Uterus (tissue), 4 donors: ENCODE measurements around the gene ERMP1. TPM values are rescaled to one million over a fixed set of nuclear protein-coding genes. Genes with fewer than 3 reads are reported as not detected.

ENCODE experiments used
- DNase-seq, 2 donors: peaks; one replicate each; pipeline ENCODE4 v3.0.0-alpha.2; 2019 to 2020
- H3K27ac ChIP-seq, 2 donors: fragments of 200-600 bp; sonication (generic); 1 replicate in 1 of 2; 2 replicates in 1 of 2; pipeline ENCODE4 v1.5.1; 2016 to 2018
- H3K27me3 ChIP-seq, 2 donors: fragments of 200-600 bp; sonication (generic); one replicate each; pipeline ENCODE4 v1.5.1; 2018 to 2019; ENCODE audit warnings: control low read depth in 1 of 2
- H3K36me3 ChIP-seq, 2 donors: fragments of 200-600 bp; sonication (generic); one replicate each; pipeline ENCODE4 v1.5.1; 2019; ENCODE audit warnings: control low read depth in 1 of 2
- H3K4me1 ChIP-seq, 2 donors: fragments of 200-600 bp; sonication (generic); one replicate each; pipeline ENCODE4 v1.5.1; 2018 to 2019; ENCODE audit warnings: control low read depth in 1 of 2
- H3K4me3 ChIP-seq, 2 donors: fragments of 200-600 bp; sonication (generic); 1 replicate in 1 of 2; 2 replicates in 1 of 2; pipeline ENCODE4 v1.5.1; 2018 to 2019; ENCODE audit warnings: mild to moderate bottlenecking in 1 of 2
- H3K9me3 ChIP-seq, 2 donors: fragments of 200-600 bp; sonication (generic); one replicate each; pipeline ENCODE4 v1.5.1; 2019; ENCODE audit warnings: control low read depth in 1 of 2
- CTCF ChIP-seq, 4 experiments: fragments of 200-600 bp in 2 of 4; fragments of 450-650 bp in 2 of 4; sonication (generic) in 2 of 4; IDR thresholded peaks; one replicate each; pipeline ENCODE4 v1.5.1; 2016 to 2019; ENCODE audit warnings: antibody characterized with exemption in 4 of 4, mild to moderate bottlenecking in 2 of 4, moderate library complexity in 1 of 4
- POLR2A ChIP-seq, 2 donors: fragments of 450-650 bp; IDR thresholded peaks; one replicate each; pipeline ENCODE4 v1.6.1; 2016; ENCODE audit warnings: antibody characterized with exemption in 2 of 2, mild to moderate bottlenecking in 1 of 2, moderate library complexity in 1 of 2
- intact Hi-C: fragments of 100-400 bp; cut with DNase I; formaldehyde crosslinking; loops from one replicate; pipeline ENCODE4 v1.15.1; 2023; ENCODE audit warnings: low total_unique reads
- total RNA-seq, 4 donors: library from RNA; depleted of rRNA in 3 of 4; stranded (reverse); fragments of >200 nt in 3 of 4; gene quantifications; one replicate each; pipeline versions ENCODE4 v1.1.0 to v1.2.4, GENCODE V29; 2014 to 2023
- donor health status: DM: yes; HTN: yes; CAD: no.

ERMP1 gene
- total RNA-seq, 4 donors from 2014 or later = 7.9 to 34.9 (median 11.5) TPM

DNA sequence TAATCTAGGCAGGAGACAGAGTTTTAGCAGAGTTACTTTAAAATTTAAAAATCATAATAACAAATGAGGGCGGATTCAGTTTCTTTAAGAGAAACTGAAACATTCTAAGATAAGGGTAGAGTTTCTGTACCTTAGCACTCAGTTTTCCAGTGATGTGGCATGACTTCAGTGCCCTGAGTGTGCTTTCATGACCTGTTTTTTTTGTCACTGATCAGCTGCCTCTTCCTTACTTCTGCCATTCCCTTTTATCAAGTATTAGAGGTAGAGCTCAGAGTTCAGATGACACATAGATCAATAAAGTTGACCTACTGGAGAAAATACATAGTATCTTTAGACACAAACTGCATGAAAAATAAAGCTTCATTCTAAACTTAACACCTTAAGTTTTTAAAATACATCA is 82.3 kb downstream of the ERMP1 start:
- H3K4me3 ChIP-seq = no peak overlapping the region
- no peaks in the 10 kb centered on the region for H3K36me3 ChIP-seq
- H3K27me3 ChIP-seq = no peaks in the 10 kb centered on the region
- no peak overlapping the region for H3K27ac ChIP-seq
- intact Hi-C loops = no loop called here
- DNase-seq = no peak
- TF ChIP-seq CTCF (IDR thresholded peaks at IDR 0.05) = no peak
- TF ChIP-seq POLR2A (IDR thresholded peaks at IDR 0.05) = no peak
- no peaks in the 10 kb centered on the region for H3K4me1 ChIP-seq
- H3K9me3 ChIP-seq = no peaks in the 10 kb centered on the region

GRCh38 chr9:5749306-5749705 is 83.6 kb downstream of the ERMP1 start:
- intact Hi-C loops = no loop called here
- DNase-seq = no peak

DNA sequence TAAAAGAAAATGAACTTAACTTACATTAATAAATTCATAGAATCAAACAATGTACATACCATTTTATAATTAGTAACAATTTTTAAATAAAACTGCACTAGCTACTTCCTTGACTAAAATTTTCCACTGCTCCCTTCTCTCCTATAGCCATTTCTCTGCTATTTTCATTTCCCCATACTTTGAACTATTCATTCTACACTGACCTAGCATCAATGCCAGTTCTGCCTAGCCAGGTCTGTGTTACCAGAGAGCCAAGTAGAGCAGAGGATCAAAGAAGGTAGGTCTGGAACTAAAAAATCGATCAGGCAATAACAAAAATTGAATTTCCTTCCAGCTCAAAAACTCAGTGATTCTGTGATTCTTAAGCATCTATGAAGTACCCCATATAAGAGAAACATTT is 84.5 kb downstream of the ERMP1 start:
- Histone ChIP-seq H3K9me3 (no peaks in the 10 kb centered on the region), H3K4me1 (no peaks in the 10 kb centered on the region), H3K36me3 (no peaks in the 10 kb centered on the region), H3K27me3 (no peaks in the 10 kb centered on the region), H3K4me3 (no peak overlapping the region), H3K27ac (no peak overlapping the region)
- intact Hi-C loops = no loop called here
- DNase-seq = no peak
- TF ChIP-seq POLR2A (IDR thresholded peaks at IDR 0.05) (no peak), CTCF (IDR thresholded peaks at IDR 0.05) (no peak)

More at GRCh38 chr9:5749306-5749705, 83.6 kb downstream of the ERMP1 start:
- Histone ChIP-seq H3K27ac (no peak overlapping the region), H3K36me3 (no peaks in the 10 kb centered on the region), H3K27me3 (no peaks in the 10 kb centered on the region), H3K4me1 (no peaks in the 10 kb centered on the region), H3K9me3 (no peaks in the 10 kb centered on the region), H3K4me3 (no peak overlapping the region)
- TF ChIP-seq CTCF (IDR thresholded peaks at IDR 0.05) (no peak), POLR2A (IDR thresholded peaks at IDR 0.05) (no peak)

GRCh38 chr9:5743109-5743508 is 89.8 kb downstream of the ERMP1 start:
- intact Hi-C loops = no loop called here
- no peaks in the 10 kb centered on the region for H3K36me3 ChIP-seq
- no peak overlapping the region for H3K4me3 ChIP-seq
- no peak overlapping the region for H3K27ac ChIP-seq
- no peak for DNase-seq
- no peak for TF ChIP-seq POLR2A (IDR thresholded peaks at IDR 0.05)
- TF ChIP-seq CTCF (IDR thresholded peaks at IDR 0.05) = no peak
- no peaks in the 10 kb centered on the region for H3K9me3 ChIP-seq
- H3K4me1 ChIP-seq = no peaks in the 10 kb centered on the region
- H3K27me3 ChIP-seq = no peaks in the 10 kb centered on the region

DNA sequence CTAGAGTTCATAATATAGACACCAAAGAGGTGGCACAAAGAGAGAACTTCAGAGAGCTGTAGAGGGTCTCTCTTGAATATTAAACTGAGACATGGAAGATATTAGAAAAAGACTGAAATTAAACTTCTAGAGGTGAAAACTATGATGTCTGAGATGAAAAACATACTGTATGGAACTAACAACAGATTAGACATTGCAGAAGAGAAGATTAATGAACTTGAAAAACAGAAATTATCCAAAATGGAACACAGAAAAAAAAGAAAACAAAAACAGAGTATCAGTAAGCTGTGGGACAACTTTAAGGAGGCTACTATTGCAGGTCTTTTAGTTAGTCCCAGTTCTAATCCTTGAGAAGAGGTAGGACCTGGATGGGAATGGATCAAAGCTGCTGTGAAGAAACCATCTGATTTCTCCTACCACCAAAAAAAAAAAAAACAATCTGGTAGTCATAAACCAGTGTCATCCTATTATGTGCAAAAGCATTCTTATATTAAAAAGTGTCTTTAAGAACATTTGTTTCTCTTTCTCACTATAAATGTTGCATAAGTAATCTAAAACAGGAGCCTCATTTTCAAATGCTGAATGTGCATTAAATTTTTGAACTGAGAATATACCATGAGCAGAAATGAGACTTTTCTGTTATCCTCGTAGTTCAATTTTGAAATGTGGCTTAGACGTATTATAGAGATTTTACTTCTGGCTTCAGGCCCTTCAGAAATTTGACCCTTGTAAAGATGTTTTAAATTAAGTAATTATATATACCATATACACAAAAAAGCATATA is 96.2 kb downstream of the ERMP1 start:
- no peak for DNase-seq
- Histone ChIP-seq H3K27ac (no peak overlapping the region), H3K9me3 (no peaks in the 10 kb centered on the region), H3K4me3 (no peak overlapping the region), H3K36me3 (no peaks in the 10 kb centered on the region), H3K27me3 (no peaks in the 10 kb centered on the region), H3K4me1 (no peaks in the 10 kb centered on the region)
- intact Hi-C loops = no loop called here
- TF ChIP-seq CTCF (IDR thresholded peaks at IDR 0.05) = no peak
- no peak for TF ChIP-seq POLR2A (IDR thresholded peaks at IDR 0.05)
